Lung microvascular endothelial cell (primary cell): Measurements from ENCODE around the gene RFX3. TPM values are rescaled to one million over a fixed set of nuclear protein-coding genes. Genes with fewer than 3 reads are reported as not detected.
"Not testable (repeated sequence)": the region's sequence is repeated elsewhere in the genome, so short reads cannot be mapped to it uniquely, and the experiment has no call there.

Experiments
- DNase-seq, 2 donors: peaks; one replicate each; pipeline versions ENCODE4 v3.0.0 to v3.0.0-alpha.2; 2010; ENCODE audit warnings: low read depth in 2 of 2
- total RNA-seq: library from RNA; depleted of rRNA; stranded (reverse); fragments of >200 nt; gene quantifications from 2 replicates; pipeline ENCODE4 v1.2.1, GENCODE V29; 2014

Gene RFX3
- total RNA-seq, 1 donor from 2014 or later: 3.2 TPM

DNA sequence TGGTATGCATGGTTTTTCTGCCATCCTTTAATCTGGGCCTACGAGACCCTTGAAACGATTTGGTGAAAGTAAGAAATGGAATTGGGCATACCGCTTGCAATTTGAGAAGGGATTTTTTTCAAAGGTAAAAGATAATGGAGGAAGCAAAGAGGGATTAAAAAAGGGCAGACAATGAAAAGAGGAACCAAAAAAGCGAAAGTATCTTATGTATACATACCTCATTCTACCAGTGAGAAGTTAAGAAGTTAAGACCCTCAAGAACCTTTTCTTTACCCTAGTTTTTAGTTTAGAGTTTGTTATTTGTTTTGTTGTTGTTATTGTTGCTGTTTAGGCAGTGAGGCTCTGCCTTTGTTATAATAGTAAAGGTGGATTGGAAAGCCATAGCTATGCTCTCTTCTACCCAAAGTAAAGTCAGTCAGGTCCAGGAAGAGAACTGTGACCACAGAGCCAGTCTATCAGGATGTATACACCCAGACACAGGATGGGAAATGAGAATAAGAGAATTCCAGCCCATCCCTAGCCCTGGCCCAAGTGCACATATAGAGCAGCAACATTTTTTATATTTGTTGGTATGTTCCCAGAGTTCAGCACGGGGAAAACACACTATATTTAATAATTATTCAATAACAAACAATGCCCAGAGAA is 166.6 kb downstream of the RFX3 start:
- no peak for DNase-seq

DNA sequence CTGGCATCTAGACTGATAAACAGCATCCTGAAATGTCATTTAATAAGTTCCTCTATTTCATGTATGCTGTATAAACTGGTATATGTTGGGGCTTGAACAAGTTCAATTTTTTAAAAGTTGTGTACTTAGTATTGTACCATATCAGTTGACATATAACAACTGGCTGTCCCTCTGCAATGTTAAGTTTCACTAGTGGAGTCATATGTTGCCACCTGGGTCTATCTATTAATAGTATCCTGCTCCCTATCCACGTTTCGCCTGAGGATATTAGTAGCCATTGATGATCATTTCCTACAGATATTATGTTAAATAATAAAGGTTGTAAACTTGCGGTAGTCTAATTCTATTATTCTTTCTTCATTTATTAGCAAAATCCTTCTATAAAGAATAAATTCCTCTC is 177.6 kb downstream of the RFX3 start:
- DNase-seq: no peak

DNA sequence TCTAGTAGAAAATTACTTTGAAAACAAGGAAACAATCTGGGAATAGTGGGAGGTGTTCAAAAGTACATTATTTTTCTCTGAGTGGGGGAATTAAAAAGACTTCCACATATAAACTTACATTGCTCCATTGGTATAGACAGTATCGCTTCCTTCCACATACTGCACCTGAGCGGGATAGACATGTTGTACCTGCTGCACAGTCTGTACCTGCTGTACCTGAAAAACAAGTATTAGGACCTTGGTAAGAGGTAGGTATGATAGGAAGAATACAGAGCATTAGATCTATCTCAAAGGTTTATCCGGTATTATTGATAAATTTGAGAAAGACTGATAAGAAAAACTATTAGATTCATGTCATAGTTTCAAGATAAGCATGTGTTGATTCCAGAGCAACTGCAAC is 179.3 kb downstream of the RFX3 start:
- DNase-seq: no peak

DNA sequence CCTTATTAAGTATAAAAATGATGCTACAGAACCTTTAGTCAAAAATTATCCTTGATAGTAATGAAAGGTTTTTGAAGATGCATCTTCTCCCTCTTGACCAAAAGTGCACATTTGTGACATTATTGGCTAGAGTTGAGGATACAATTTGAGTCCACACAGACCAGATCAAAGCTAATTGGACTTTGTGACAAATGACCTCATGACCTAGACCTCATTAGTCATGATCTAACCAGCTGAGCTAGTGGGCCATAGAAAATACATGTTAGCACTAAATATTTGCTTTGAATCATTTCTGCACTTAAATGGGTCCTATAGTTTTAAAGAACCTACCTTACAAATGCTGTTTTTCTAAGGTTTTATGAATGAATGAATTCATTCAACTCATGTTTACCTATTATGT is 182.1 kb downstream of the RFX3 start:
- DNase-seq: no peak

DNA sequence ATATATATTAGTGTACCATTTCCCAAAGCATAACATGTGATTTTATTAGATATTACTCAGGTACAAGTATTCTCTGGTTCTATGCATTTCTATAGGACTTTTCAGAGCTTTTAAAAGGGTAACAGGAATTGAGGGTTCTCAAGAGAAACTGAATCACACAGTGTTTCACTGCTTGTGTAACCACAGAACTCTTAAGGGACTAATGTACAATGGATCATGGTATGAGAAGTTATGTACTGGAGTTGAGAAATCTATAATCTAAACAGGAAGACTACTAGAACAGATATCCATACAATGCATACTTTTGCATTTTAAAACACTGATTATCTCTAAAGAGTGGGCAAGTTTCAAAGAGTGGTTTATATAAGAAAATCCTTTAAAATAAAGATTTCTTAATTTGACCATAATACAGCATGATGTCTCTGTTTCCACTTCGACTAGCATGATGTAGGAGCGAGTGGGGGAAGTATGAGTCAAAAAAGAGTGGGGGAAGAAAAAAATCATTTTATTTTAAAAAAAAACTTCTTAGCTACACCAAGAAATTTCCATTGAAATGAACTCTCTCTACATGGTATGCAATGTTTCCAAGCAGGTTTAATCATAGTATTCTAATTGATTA is 183.5 kb downstream of the RFX3 start:
- DNase-seq: no peak

DNA sequence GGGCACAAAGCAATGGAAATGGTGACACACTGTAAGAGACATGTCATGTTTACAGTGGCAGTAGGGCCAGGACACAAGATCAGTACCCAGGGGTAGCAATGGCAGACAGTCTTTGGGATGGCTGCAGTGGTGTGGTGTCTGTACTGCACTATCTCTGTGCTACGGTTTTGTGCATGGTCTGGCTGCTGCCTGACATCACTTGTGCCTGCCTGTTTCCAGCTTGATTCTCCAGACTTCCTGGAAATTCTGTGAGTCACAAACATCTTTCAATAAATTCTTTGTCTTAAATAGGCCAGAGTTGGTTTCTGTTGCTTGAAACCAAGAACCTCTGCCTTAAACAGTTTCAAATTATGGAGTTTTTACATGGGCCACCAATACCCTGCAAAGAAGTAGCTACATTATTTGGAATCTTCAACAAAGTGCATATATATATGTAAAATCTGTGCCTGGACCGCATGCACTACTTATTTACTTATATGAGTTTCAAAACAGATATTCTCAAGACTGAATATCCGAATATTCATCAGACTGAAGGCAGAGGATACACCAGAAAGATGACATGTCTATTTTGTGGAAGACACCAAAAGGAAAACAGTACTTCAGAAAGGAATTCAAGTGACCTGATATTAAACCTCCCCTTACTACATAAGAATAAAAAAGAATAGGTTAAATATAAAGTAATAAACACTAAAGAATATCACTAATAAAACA is 188.1 kb downstream of the RFX3 start:
- DNase-seq: peak; percentile 41 to 83

DNA sequence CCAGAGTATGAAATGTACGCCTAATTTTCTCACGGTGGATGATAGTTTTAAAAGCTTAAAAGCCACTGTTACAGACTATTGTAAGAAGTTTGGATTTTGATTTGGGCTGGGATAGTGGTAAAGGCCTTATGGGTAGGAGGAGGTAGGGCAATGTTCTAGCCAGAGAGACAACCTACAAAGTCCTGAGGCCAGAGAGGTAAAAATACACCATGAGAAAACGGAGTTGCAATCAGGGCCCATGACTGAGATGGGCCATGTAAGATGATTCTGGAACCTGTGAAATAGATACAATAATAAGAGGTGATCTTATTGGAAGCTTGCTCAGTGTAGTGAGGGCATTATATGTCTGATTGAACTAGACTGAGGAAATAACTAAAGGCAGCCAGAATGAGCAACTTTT is 188.8 kb downstream of the RFX3 start:
- DNase-seq: no peak

DNA sequence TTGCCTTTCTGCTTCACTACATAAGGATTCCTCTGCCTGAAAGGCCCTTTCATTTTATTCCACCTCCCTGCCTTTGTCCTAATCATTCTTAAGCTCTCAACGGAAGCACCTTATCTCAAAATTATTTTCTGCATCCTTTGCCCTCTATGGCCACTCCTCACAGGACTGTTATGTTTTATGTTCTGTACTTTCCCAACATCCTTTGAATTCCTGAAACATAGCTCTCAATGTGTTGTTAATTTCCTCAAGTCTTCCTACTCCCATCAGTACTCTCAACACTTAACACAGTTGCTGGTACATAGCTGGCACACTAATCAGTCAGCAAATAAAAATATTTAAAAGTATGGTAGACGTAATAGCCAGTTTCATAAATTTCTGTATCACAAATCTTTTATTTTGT is 193.0 kb downstream of the RFX3 start:
- DNase-seq: peak in 1 of 2 donors; percentile 68

DNA sequence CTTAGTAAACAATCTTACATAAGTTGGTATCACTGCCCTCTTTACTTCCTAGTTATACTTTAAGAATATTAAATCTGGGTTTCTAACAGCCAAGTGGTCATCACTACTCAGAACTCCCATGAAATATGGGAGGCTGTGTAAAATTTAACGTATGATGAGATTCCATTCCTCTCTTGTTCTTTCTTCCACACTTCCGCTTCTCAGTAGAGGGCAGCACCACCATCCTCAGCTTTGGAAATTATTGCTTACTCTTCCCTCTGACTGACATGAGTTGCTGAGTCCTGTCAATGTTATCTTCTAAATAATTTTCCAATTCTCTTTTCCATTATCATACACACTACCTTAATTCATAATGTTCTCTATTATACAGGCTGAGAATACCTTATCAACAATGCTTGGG is 194.0 kb downstream of the RFX3 start:
- DNase-seq: no peak

DNA sequence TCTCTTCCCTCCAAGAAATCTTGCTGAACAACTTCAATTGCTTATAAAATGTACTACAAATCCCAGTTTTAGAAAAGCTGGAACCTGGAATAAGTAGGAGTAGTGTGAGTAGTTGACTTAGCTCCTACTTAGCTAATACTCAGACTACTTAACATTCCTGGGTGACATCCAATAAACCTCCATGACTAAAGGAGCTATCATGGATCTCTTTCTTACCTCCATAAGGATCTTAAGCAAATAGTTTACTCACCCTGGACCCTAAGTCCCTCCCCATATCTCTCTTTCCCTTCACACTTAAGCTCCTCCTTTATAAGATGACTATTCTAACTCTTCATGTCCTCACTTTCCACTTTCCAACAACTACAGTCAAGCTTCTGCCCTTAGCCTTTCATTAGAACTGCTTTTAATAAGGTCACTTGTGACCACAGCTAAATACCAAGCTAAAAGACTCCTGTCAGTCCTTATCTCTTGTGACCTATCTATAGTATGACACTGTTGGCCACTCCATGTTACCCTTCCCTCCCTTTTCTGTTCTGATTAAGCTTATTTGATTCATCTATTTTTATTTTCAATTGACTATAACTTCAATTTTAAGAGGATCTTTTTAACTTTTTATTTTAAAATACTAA is 194.9 kb downstream of the RFX3 start:
- DNase-seq: no peak

DNA sequence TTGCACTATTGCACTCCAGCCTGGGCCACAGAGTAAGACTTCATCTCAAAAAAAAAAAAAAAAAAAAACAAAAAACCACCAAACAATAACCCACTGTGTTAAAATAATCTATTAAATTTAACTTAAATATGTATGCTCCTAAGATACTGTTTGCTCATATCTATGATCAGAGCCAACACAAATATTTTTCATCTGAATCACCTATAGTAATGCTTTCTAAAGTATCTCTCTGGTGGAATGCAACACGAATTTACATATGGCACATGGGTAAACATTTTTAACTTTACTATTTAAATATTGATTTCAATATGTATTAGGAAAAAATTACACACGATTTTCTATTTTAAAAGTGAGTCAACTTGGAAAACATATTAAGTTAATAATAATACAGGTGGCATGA is 196.4 kb downstream of the RFX3 start:
- no peak for DNase-seq

DNA sequence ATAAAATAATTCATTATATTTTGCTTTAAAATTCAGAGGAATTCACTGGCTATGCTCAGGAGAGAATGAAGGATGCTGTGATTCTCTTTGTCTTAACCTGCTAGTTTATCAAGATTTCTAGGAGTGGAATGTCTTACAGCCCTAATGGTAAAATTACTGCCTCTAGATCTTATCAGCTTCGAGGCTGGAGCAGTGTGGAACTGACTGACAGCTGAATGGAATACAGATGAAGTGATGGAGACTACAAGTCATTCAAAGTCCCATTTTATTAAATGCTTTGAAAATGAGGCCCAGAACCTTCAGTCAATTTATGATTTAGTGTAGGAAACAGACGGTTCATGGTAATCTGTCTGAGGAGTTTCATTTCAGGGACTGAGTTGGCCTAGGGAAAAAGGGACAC is 202.1 kb downstream of the RFX3 start:
- DNase-seq: peak in 1 of 2 donors; percentile 21

DNA sequence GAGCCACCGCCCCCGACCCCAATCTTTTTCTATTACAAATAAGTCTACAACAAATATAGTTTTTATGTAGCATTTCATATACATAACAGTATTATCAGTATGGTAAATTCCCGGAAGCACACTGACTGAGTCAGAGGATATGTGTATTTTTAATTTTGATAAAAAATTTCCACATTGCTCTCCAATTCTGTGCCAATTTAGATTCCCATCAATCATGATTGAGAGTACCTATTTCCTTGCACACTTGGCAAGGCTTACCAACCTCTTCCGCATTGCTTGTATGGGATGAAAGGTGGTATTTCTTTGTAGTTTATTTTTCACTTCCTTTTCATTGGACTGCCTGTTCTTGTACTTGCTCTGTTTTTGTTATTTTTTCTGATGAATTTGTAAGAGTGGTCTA is 204.6 kb downstream of the RFX3 start:
- peak; percentile 51 to 92 for DNase-seq

DNA sequence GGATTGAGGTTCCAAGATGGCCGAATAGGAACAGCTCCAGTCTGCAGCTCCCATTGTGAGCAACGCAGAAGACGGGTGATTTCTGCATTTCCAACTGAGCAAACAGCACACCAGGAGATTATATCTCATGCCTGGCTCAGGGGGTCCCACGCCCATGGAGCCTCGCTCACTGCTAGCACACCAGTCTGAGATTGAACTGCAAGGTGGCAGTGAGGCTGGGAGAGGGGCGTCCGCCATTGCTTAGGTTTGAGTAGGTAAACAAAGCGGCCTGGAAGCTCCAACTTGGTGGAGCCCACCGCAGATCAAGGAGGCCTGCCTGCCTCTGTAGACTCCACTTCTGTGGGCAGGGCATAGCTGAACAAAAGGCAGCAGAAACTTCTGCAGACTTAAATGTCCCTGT is 213.2 kb downstream of the RFX3 start:
- DNase-seq: not testable (repeated sequence)

DNA sequence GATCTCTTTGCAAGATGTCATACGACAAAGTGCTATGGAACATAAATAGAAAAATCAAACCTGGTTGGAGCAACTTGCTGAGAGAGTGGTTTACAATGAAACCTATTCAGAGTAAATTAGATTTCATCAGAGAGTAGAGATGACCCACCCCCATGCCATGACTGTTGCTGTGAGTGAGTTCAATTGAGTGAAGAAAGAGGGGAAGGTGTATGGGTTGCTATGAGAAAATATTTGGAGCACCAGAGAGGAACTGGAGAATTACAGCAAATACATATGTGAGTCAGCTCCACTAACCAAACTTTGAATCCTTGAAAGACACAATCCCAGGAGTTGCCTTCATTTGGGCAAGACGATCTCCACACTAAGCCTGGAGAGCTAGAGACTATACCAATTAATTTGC is 217.2 kb downstream of the RFX3 start:
- DNase-seq: no peak

DNA sequence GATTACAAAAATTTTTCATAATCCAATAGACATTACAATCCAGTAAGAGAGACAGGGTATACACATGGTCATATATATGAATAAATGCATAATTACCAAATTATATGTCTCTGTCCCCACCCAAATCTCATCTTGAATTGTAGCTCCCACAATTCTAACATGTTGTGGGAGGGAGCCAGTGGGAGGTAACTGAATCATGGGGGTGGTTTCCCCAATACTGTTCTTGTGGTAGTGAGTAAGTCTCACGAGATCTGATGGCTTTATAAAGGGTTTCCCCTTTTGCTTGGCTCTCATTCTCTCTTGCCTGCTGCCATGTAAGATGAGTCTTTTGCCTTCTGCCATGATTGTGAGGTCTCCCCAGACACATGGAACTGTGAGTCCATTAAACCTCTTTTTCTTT is 221.4 kb downstream of the RFX3 start:
- not testable (repeated sequence) for DNase-seq

DNA sequence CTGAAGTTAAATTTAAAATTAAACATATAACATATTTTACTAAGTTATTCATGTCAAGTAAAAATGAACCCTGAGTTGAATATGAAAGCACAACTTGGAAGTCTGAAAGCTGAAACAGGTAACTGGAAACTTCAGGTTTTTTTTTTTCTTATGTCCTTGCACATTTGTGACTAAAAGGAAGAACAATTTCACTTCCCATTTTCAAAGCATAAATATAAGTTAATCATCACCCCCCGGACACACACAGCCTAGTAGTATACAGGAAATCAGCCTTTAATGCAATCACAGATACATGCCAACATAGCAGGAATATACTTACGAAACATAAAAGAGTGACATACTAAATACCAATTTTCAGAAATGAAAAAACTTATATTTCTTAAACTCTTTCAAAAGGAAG is 225.9 kb downstream of the RFX3 start:
- DNase-seq: peak; percentile 2 to 11

DNA sequence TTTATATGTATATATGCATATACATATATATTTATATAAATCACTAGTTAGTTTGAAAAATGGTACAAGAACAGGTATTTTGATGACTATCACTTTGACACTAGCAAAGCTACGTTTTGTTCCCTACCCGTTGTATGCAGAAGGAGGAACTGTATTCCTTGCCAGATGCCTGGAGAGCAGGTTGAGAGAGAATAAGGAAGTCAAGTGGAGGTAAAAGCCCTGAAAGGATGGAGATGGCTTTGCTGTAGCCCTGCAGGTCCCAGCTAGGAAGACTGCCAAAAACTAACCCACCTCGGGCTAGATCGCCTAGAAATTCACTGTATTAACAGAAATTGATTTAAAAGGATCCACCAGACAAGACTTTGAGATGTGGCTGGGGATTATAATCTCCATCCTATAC is 229.3 kb downstream of the RFX3 start:
- no peak for DNase-seq

DNA sequence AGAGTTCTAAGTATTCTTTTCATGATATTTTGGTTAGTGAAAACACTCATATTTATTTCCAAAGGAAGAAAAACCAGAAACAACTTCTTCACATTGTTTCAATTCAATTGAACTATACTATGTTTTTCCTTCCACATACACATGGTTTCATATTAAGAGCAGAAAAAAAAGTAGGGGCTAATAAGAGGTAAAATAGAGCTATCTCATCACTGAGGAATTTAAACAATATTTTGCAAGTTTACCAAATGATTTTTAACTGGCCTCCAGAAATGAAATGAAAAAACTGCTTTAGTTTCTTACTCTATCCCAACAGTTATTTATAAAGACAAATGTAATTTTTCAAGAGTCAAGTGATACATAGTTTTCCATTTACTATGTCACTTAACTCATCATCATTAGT is 233.5 kb downstream of the RFX3 start:
- no peak for DNase-seq

DNA sequence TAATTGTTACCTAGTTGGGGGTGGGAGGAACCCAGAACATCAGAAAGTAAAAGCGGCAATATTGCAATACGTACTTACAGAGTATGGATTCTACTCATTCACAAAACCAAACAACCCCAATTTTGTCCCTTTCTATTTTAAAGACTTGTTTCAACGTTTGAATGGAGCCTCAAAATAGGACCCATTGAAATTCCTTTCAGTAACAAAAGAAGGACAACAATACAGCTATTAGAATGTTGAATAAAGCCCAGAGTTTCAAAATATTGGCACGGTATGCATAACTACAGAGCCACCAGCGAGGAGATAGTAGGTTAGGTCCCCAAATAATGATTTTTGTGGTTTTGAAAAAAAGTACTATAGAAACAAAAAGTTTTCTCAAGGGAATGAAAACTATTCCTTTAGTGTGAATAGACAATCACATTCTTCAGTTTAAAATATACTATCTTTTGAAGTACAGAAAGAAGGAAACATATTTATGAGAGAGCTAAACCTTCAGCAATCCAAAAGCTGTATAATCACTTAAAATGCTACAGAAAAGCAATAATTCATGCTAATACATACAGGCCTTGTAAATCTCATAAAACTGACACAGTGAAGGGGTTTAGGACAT is 235.5 kb downstream of the RFX3 start:
- DNase-seq: no peak

DNA sequence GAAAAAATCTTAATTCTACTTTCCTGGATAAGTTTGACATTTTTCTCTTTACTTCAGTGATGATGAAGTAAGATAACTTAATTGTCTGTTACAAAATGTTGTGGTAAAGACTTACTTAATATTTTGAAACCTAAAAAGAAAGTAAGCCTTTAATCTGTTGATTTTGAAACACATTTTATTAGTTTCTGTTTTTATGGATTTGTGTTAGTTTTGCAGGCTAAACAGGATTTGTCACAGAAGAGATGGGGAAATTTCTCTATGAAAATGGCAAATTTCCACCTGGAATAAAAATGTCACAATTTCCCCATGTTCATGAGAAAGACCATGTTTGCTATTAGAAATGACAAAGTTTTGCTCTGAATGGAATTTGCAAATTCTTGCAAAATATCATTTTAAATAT is 237.1 kb downstream of the RFX3 start:
- no peak for DNase-seq
